Activated naive CD4-positive, alpha-beta T cell (primary cell): ENCODE measurements around the gene TMUB2.
"Not testable (repeated sequence)": the region's sequence is repeated elsewhere in the genome, so short reads cannot be mapped to it uniquely, and the experiment has no call there.

Experiments
- DNase-seq, 4 experiments: peaks; one replicate each; lab custom pipeline; 2025; lab: John Stamatoyannopoulos, UW

Gene TMUB2

GRCh38 chr17:44219616-44220212 lies 32.9 kb downstream of the TMUB2 start, which contains the start of gene UBTF:
UBTF (minus strand) TSS chr17:44219675; CDS start chr17:44218229, 1,446 bp downstream.
- DNase-seq: peak in 2 of 4 experiments; percentile 61 to 80

- DNase-seq: peak; percentile 42 to 58 (median 50)
These were observed 33.7 kb downstream of the TMUB2 start for GRCh38 chr17:44220213-44221083.

- DNase-seq: peak in 3 of 4 experiments; percentile 33 to 52 (median 45)
These were observed 34.5 kb downstream of the TMUB2 start for GRCh38 chr17:44221084-44221861.

GRCh38 chr17:44221862-44222111 lies 35.0 kb downstream of the TMUB2 start:
- DNase-seq: no peak

- peak in 2 of 4 experiments; percentile 15 to 17 for DNase-seq
These were observed 35.5 kb downstream of the TMUB2 start for GRCh38 chr17:44222112-44222869.

- DNase-seq: no peak
These were observed 36.8 kb downstream of the TMUB2 start for GRCh38 chr17:44223541-44224071.

- DNase-seq: no peak
These were observed 42.3 kb downstream of the TMUB2 start for GRCh38 chr17:44229090-44229489.

- no peak for DNase-seq
These were observed 43.4 kb downstream of the TMUB2 start for GRCh38 chr17:44230140-44230539.

GRCh38 chr17:44232061-44232460 lies 45.3 kb downstream of the TMUB2 start:
- no peak for DNase-seq

GRCh38 chr17:44233582-44233981 lies 46.8 kb downstream of the TMUB2 start:
- DNase-seq: no peak

GRCh38 chr17:44235583-44235936 lies 48.8 kb downstream of the TMUB2 start:
- no peak for DNase-seq

- no peak for DNase-seq
These were observed 49.7 kb downstream of the TMUB2 start for GRCh38 chr17:44236444-44236991.

- not testable (repeated sequence) for DNase-seq
These were observed 51.1 kb downstream of the TMUB2 start for GRCh38 chr17:44237886-44238285.

GRCh38 chr17:44241106-44241624 lies 54.4 kb downstream of the TMUB2 start:
- DNase-seq: no peak
